HCT116 (cell line): ENCODE data around the gene TRAK1.

Source experiments
- CEBPB ChIP-seq: IDR thresholded peaks from 2 replicates; pipeline ENCODE4 v1.6.1; 2012; ENCODE audit warnings: low read depth
- EZH2phosphoT487 ChIP-seq: fragments of 200-600 bp; IDR thresholded peaks from 2 replicates; pipeline ENCODE4 v1.6.1; 2018; ENCODE audit warnings: antibody characterized with exemption, borderline replicate concordance
- FOSL1 ChIP-seq: IDR thresholded peaks from 2 replicates; pipeline ENCODE4 v1.6.1; 2012; ENCODE audit warnings: low read depth
- JUND ChIP-seq: IDR thresholded peaks from 2 replicates; pipeline ENCODE4 v1.6.1; 2012
- POLR2A ChIP-seq: IDR thresholded peaks from 2 replicates; pipeline ENCODE4 v1.7.0; 2011; ENCODE audit warnings: borderline replicate concordance; ENCODE audit not compliant: insufficient read depth, insufficient read length; ENCODE audit errors: extremely low read depth
- POLR2AphosphoS5 ChIP-seq: IDR thresholded peaks from 2 replicates; pipeline ENCODE4 v1.6.1; 2011; ENCODE audit warnings: mild to moderate bottlenecking, low read depth, low read length, moderate library complexity
- RAD21 ChIP-seq: IDR thresholded peaks from 2 replicates; pipeline ENCODE4 v1.6.1; 2012; ENCODE audit warnings: low read depth, mild to moderate bottlenecking
- SP1 ChIP-seq: IDR thresholded peaks from 2 replicates; pipeline ENCODE4 v1.6.1; 2012; ENCODE audit warnings: low read depth
- TCF7L2 ChIP-seq: IDR thresholded peaks from 2 replicates; pipeline ENCODE4 v1.7.0; 2011; ENCODE audit warnings: borderline replicate concordance, inconsistent platforms; ENCODE audit not compliant: insufficient read depth, insufficient read length; ENCODE audit errors: extremely low read depth
- YY1 ChIP-seq: IDR thresholded peaks from 2 replicates; pipeline ENCODE4 v1.6.1; 2011; ENCODE audit warnings: low read length, low read depth, moderate library complexity, mild to moderate bottlenecking; ENCODE audit not compliant: insufficient replicate concordance; ENCODE audit errors: extremely low read depth
- ZNF274 ChIP-seq: fragments of 200-500 bp; sonication (Bioruptor generic); IDR thresholded peaks from 2 replicates; pipeline ENCODE4 v1.6.1; 2014; ENCODE audit warnings: mild to moderate bottlenecking, low read depth, low read length, inconsistent platforms
- TF ChIP-seq, protein P1 (sequence below): IDR thresholded peaks from 2 replicates; pipeline ENCODE4 v1.6.1; 2012
- TF ChIP-seq, protein P2 (sequence below), 3 experiments: fragments of 200-600 bp in 1 of 3; sonication (generic) in 1 of 3; IDR thresholded peaks in 2 of 3; conservative IDR thresholded peaks in 1 of 3; 2 replicates each; pipeline ENCODE4 v1.5.1; 2012 to 2017; ENCODE audit warnings: low read depth in 2 of 3, low read length in 2 of 3, antibody characterized with exemption in 1 of 3, borderline replicate concordance in 1 of 3, control low read depth in 1 of 3, mild to moderate bottlenecking in 1 of 3, mixed read lengths in 1 of 3, mixed run types in 1 of 3, moderate library complexity in 1 of 3; ENCODE audit not compliant: insufficient read depth in 1 of 3

DNA sequence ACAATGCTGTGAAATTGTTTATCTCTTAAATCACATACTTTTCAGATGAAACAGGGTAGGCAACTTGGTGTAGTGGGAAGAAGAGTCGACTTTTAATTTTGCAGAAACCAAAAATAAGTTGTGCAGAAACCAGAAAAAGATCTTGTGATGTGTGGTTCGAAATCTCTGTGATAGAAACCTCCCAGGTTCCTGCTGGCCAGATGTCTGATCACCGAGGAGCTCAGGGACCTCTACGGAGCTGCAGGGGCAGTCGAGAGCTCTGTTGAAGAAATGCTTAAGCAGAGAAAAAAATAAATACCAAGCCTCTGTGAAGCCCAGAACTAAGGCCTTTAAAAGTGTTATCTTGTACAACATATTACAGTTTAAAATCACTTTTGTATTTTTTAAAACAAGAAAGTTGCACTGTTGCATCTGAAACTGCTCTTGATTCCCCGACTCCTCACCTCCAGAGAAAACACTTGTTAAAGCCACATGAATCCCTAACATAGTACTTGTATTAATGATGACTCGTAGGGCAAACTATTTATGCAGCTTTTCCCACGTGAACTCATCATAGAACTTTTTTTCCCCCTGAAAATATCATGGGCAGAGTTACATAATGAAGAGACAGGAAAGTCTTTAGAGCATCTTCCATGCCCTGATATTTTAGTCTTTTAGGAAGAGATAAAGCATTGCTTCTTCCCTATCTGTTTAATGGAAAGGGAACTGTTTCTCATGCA, 123.6 kb downstream of the TRAK1 start:
- TF ChIP-seq, protein P1, sequence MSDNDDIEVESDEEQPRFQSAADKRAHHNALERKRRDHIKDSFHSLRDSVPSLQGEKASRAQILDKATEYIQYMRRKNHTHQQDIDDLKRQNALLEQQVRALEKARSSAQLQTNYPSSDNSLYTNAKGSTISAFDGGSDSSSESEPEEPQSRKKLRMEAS, result no peak
- TF ChIP-seq RAD21 (no peak), CEBPB (no peak), FOSL1 (no peak), POLR2AphosphoS5 (no peak), JUND (no peak), ZNF274 (no peak), POLR2A (no peak), EZH2phosphoT487 (no peak), TCF7L2 (no peak), SP1 (no peak), YY1 (no peak)
- TF ChIP-seq, protein P2, sequence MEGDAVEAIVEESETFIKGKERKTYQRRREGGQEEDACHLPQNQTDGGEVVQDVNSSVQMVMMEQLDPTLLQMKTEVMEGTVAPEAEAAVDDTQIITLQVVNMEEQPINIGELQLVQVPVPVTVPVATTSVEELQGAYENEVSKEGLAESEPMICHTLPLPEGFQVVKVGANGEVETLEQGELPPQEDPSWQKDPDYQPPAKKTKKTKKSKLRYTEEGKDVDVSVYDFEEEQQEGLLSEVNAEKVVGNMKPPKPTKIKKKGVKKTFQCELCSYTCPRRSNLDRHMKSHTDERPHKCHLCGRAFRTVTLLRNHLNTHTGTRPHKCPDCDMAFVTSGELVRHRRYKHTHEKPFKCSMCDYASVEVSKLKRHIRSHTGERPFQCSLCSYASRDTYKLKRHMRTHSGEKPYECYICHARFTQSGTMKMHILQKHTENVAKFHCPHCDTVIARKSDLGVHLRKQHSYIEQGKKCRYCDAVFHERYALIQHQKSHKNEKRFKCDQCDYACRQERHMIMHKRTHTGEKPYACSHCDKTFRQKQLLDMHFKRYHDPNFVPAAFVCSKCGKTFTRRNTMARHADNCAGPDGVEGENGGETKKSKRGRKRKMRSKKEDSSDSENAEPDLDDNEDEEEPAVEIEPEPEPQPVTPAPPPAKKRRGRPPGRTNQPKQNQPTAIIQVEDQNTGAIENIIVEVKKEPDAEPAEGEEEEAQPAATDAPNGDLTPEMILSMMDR (IDR thresholded peaks at IDR 0.05 in 2 of 3, conservative IDR thresholded peaks at IDR 0.05 in 1 of 3; ENCODE audit: borderline replicate concordance in 1 of 3, insufficient read depth in 1 of 3, low read depth in 2 of 3, low read length in 2 of 3), result no peak
